Adrenal gland (tissue), 5 donors: Measurements from ENCODE around the gene AUNIP.

ENCODE experiments used
- CTCF ChIP-seq, 6 experiments: fragments of 450-650 bp in 4 of 6; fragments of 200-600 bp in 2 of 6; sonication (generic) in 1 of 6; IDR thresholded peaks; 1 replicate in 5 of 6; 2 replicates in 1 of 6; pipeline versions ENCODE4 v1.5.1 to v1.8.0; 2016 to 2021; ENCODE audit warnings: antibody characterized with exemption in 6 of 6, mild to moderate bottlenecking in 2 of 6, moderate library complexity in 1 of 6
- POLR2A ChIP-seq, 2 donors: fragments of 450-650 bp; IDR thresholded peaks; one replicate each; pipeline ENCODE4 v1.6.1; 2017; ENCODE audit warnings: antibody characterized with exemption in 2 of 2, mild to moderate bottlenecking in 2 of 2, moderate library complexity in 1 of 2
- donor health status: DM: no; HTN: no; CAD: no.

GRCh38 chr1:25871704-25872494, 12.6 kb upstream of the AUNIP start:
- TF ChIP-seq CTCF (IDR thresholded peaks at IDR 0.05): no peak
- TF ChIP-seq POLR2A (IDR thresholded peaks at IDR 0.05): peak in 1 of 2 donors; percentile 55
